HepG2 (cell line): ENCODE measurements around the gene PAK1IP1. TPM values are rescaled to one million over a fixed set of nuclear protein-coding genes. Genes with fewer than 3 reads are reported as not detected.

Source experiments
- ASH2L ChIP-seq: fragments of 300-600, 200-600 bp; sonication (generic); IDR thresholded peaks from 2 replicates; pipeline ENCODE4 v1.7.0; 2017; ENCODE audit warnings: low read depth, mild to moderate bottlenecking, moderate library complexity, mixed read lengths, low read length; ENCODE audit not compliant: insufficient read length
- BHLHE40 ChIP-seq: IDR thresholded peaks from 2 replicates; pipeline ENCODE4 v1.6.1; 2011; ENCODE audit warnings: low read length, improper control_type of control experiment
- CC2D1A ChIP-seq: sonication (generic); formaldehyde crosslinking; IDR thresholded peaks from 2 replicates; pipeline ENCODE4 v1.8.1; 2023; ENCODE audit warnings: mild to moderate bottlenecking, missing genetic modification reagents
- GABPB1 ChIP-seq: IDR thresholded peaks from 2 replicates; pipeline ENCODE4 v1.6.1; 2016; ENCODE audit warnings: mild to moderate bottlenecking, missing genetic modification reagents, moderate library complexity, missing compliant biosample characterization
- GFI1 ChIP-seq: sonication (generic); formaldehyde crosslinking; IDR thresholded peaks from 2 replicates; pipeline ENCODE4 v1.5.0; 2020; ENCODE audit warnings: missing genetic modification reagents, mild to moderate bottlenecking, borderline replicate concordance
- HDAC6 ChIP-seq: fragments of 200-600 bp; sonication (generic); IDR thresholded peaks from 2 replicates; pipeline ENCODE4 v1.7.0; 2017; ENCODE audit warnings: mild to moderate bottlenecking, antibody characterized with exemption, low read length, low read depth
- JARID2 ChIP-seq: sonication (generic); formaldehyde crosslinking; IDR thresholded peaks from 2 replicates; pipeline ENCODE4 v1.8.1; 2023; ENCODE audit warnings: missing genetic modification reagents, inconsistent platforms; ENCODE audit not compliant: insufficient replicate concordance
- KAT7 ChIP-seq: IDR thresholded peaks from 2 replicates; pipeline ENCODE4 v1.6.1; 2018; ENCODE audit warnings: borderline replicate concordance, missing compliant biosample characterization
- KAT8 ChIP-seq: IDR thresholded peaks from 2 replicates; pipeline ENCODE4 v1.6.1; 2016; ENCODE audit warnings: missing genetic modification reagents, missing compliant biosample characterization
- KDM3A ChIP-seq: IDR thresholded peaks from 2 replicates; pipeline ENCODE4 v1.6.1; 2018; ENCODE audit warnings: low read depth, missing compliant biosample characterization
- MIER3 ChIP-seq: IDR thresholded peaks from 2 replicates; pipeline ENCODE4 v1.6.1; 2016; ENCODE audit warnings: missing compliant biosample characterization, borderline replicate concordance
- NFIB ChIP-seq: sonication (generic); formaldehyde crosslinking; IDR thresholded peaks from 2 replicates; pipeline ENCODE4 v1.9.0; 2021; ENCODE audit warnings: missing genetic modification reagents, mild to moderate bottlenecking, borderline replicate concordance
- PHF21A ChIP-seq: sonication (generic); formaldehyde crosslinking; IDR thresholded peaks from 2 replicates; pipeline ENCODE4 v1.5.0; 2020; ENCODE audit warnings: mild to moderate bottlenecking, missing genetic modification reagents
- RARG ChIP-seq: sonication (generic); formaldehyde crosslinking; IDR thresholded peaks from 2 replicates; pipeline ENCODE4 v1.4.0; 2020; ENCODE audit warnings: low read depth, mild to moderate bottlenecking, missing genetic modification reagents
- RBM22 ChIP-seq: fragments of 200-400 bp; formaldehyde crosslinking; optimal IDR thresholded peaks from 2 replicates; pipeline ENCODE3; 2017; ENCODE audit warnings: mild to moderate bottlenecking, low read length, moderate library complexity
- SKI ChIP-seq: fragments of 450-650 bp; IDR thresholded peaks from one replicate; pipeline ENCODE4 v1.6.1; 2018; ENCODE audit warnings: mild to moderate bottlenecking; ENCODE audit not compliant: partially characterized antibody
- SRF ChIP-seq: IDR thresholded peaks from 2 replicates; pipeline ENCODE4 v1.6.1; 2011; ENCODE audit warnings: mild to moderate bottlenecking, low read depth, low read length, moderate library complexity
- STAT5B ChIP-seq: sonication (generic); formaldehyde crosslinking; IDR thresholded peaks from 2 replicates; pipeline ENCODE4 v1.4.0; 2020; ENCODE audit warnings: missing genetic modification reagents
- TBX3 ChIP-seq: fragments of 450-650 bp; IDR thresholded peaks from 2 replicates; pipeline ENCODE4 v1.6.1; 2017; ENCODE audit warnings: antibody characterized with exemption, mild to moderate bottlenecking, inconsistent platforms, borderline replicate concordance
- ZBTB34 ChIP-seq: sonication (generic); formaldehyde crosslinking; IDR thresholded peaks from 2 replicates; pipeline ENCODE4 v1.8.0; 2022; ENCODE audit warnings: mild to moderate bottlenecking, missing genetic modification reagents
- ZBTB49 ChIP-seq: sonication (generic); formaldehyde crosslinking; IDR thresholded peaks from 2 replicates; pipeline ENCODE4 v1.4.0; 2020; ENCODE audit warnings: missing genetic modification reagents, borderline replicate concordance
- ZBTB7B ChIP-seq: sonication (generic); formaldehyde crosslinking; IDR thresholded peaks from 2 replicates; pipeline ENCODE4 v1.4.0; 2020; ENCODE audit warnings: missing genetic modification reagents
- ZNF251 ChIP-seq: sonication (generic); formaldehyde crosslinking; IDR thresholded peaks from 2 replicates; pipeline ENCODE4 v1.9.0; 2021; ENCODE audit warnings: mild to moderate bottlenecking, missing genetic modification reagents
- ZNF30 ChIP-seq: sonication (generic); formaldehyde crosslinking; IDR thresholded peaks from 2 replicates; pipeline ENCODE4 v1.5.0; 2020; ENCODE audit warnings: mild to moderate bottlenecking, missing genetic modification reagents
- ZNF33A ChIP-seq: sonication (generic); formaldehyde crosslinking; IDR thresholded peaks from 2 replicates; pipeline ENCODE4 v1.5.1; 2020; ENCODE audit warnings: missing genetic modification reagents, mild to moderate bottlenecking, moderate library complexity, borderline replicate concordance
- ZNF547 ChIP-seq: sonication (generic); formaldehyde crosslinking; IDR thresholded peaks from 2 replicates; pipeline ENCODE4 v1.5.1; 2020; ENCODE audit warnings: mild to moderate bottlenecking, missing genetic modification reagents
- ZNF549 ChIP-seq: sonication (generic); formaldehyde crosslinking; IDR thresholded peaks from 2 replicates; pipeline ENCODE4 v1.5.0; 2020; ENCODE audit warnings: missing genetic modification reagents
- ZNF746 ChIP-seq: sonication (generic); formaldehyde crosslinking; IDR thresholded peaks from 2 replicates; pipeline ENCODE4 v1.8.0; 2022; ENCODE audit warnings: mild to moderate bottlenecking, missing genetic modification reagents
- ZSCAN29 ChIP-seq: sonication (generic); formaldehyde crosslinking; conservative IDR thresholded peaks from 2 replicates; pipeline ENCODE4 v1.4.0; 2020; ENCODE audit warnings: mild to moderate bottlenecking, missing genetic modification reagents
- polyA plus RNA-seq, 8 experiments: library from polyadenylated mRNA; depleted of rRNA in 3 of 8; stranded (reverse) in 7 of 8; unstranded in 1 of 8; fragments of >200 nt; fragmentation: Illumina TruSeq in 4 of 8; extraction: Trizol in 4 of 8; gene quantifications; 2 replicates each; pipeline versions ENCODE4 v1.2.1 to v1.2.3, GENCODE V29; 2011 to 2016; ENCODE audit warnings: low read depth in 4 of 8, missing spikeins in 1 of 8, mixed read lengths in 1 of 8; ENCODE audit not compliant: insufficient read depth in 1 of 8
- total RNA-seq, 5 experiments: library from RNA; depleted of rRNA; stranded (reverse); fragments of >200 nt; fragmentation: Illumina TruSeq; extraction: Trizol; gene quantifications; 2 replicates each; pipeline ENCODE4 v1.2.3, GENCODE V29; 2016; ENCODE audit warnings: low read depth in 1 of 5

PAK1IP1 gene
- total and polyA plus RNA-seq, 2 of the 13 experiments (the other 11 are each of a cell fraction or from before 2014, with no cell fraction given): 23.4 to 66.2 TPM

- peak; percentile 24; the same call in 1 of the 2 replicates for TF ChIP-seq ZBTB49
- peak; percentile 53 for TF ChIP-seq SKI
- peak; percentile 61; the same call in 1 of the 2 replicates for TF ChIP-seq KDM3A (CRISPR knock-in tag)
- peak; percentile 84 for TF ChIP-seq BHLHE40
- TF ChIP-seq RBM22: no peak
- no peak; the same call in 1 of the 2 replicates for TF ChIP-seq ZNF549 (CRISPR knock-in tag)
- no peak for TF ChIP-seq HDAC6
- peak; percentile 75; the same call in 1 of the 2 replicates for TF ChIP-seq TBX3
- no peak for TF ChIP-seq NFIB (CRISPR knock-in tag)
- TF ChIP-seq PHF21A (CRISPR knock-in tag): peak; percentile 90
- no peak; the same call in 1 of the 2 replicates for TF ChIP-seq ZBTB34 (CRISPR knock-in tag)
- peak; percentile 95 for TF ChIP-seq KAT8 (CRISPR knock-in tag)
- TF ChIP-seq KAT7 (CRISPR knock-in tag): peak; percentile 96
- peak; percentile 91 for TF ChIP-seq GFI1 (CRISPR knock-in tag)
- peak; percentile 83 for TF ChIP-seq ZBTB7B (CRISPR knock-in tag)
- TF ChIP-seq SRF: no peak
- no peak for TF ChIP-seq STAT5B (CRISPR knock-in tag)
- no peak for TF ChIP-seq ZNF33A (CRISPR knock-in tag)
- TF ChIP-seq JARID2: peak; percentile 26
- peak; percentile 89 for TF ChIP-seq ZNF547 (CRISPR knock-in tag)
- TF ChIP-seq MIER3: peak; percentile 74; the same call in 1 of the 2 replicates
- peak; percentile 90 for TF ChIP-seq ASH2L
- 0 out of 2 replicates have a peak, but pooled peaks have one; percentile 89 for TF ChIP-seq RARG (CRISPR knock-in tag)
- no peak for TF ChIP-seq CC2D1A (CRISPR knock-in tag)
- TF ChIP-seq ZSCAN29: peak; percentile 99
- TF ChIP-seq ZNF746 (CRISPR knock-in tag): peak; percentile 93
- no peak for TF ChIP-seq ZNF251 (CRISPR knock-in tag)
- no peak for TF ChIP-seq ZNF30 (CRISPR knock-in tag)
- peak; percentile 95 for TF ChIP-seq GABPB1 (CRISPR knock-in tag)
Observed at GRCh38 chr6:10722820-10723566, 28.2 kb downstream of the PAK1IP1 start, which contains the start of gene TMEM14C (continued).
